HG02623 (cell line): Measurements from ENCODE around the gene IQSEC2.

Source experiments
- ATAC-seq: cut with Tn5 transposase; IDR thresholded peaks from one replicate; pipeline ENCODE4 v1.9.1; 2021; ENCODE audit warnings: moderate library complexity; ENCODE audit not compliant: unreplicated experiment

The IQSEC2 gene

GRCh38 chrX:53305219-53305995, 24.0 kb upstream of the IQSEC2 start:
- ATAC-seq: no peak

- no peak for ATAC-seq
Observed at GRCh38 chrX:53303195-53303594, 21.8 kb upstream of the IQSEC2 start.

GRCh38 chrX:53300157-53300556, 18.8 kb upstream of the IQSEC2 start:
- no peak for ATAC-seq

- no peak for ATAC-seq
Observed at GRCh38 chrX:53294024-53294648, 12.8 kb upstream of the IQSEC2 start.

GRCh38 chrX:53291596-53291995, 10.2 kb upstream of the IQSEC2 start:
- no peak for ATAC-seq

GRCh38 chrX:53290441-53291041, 9.2 kb upstream of the IQSEC2 start:
- ATAC-seq: no peak

- ATAC-seq: no peak
Observed at GRCh38 chrX:53288189-53288588, 6.8 kb upstream of the IQSEC2 start.

GRCh38 chrX:53287493-53288138, 6.2 kb upstream of the IQSEC2 start:
- peak; percentile 47 for ATAC-seq

- no peak for ATAC-seq
Observed at GRCh38 chrX:53286171-53286570, 4.8 kb upstream of the IQSEC2 start.

- ATAC-seq: no peak
Observed at GRCh38 chrX:53285591-53285990, 4.2 kb upstream of the IQSEC2 start.

- no peak for ATAC-seq
Observed at GRCh38 chrX:53284684-53285447, 3.5 kb upstream of the IQSEC2 start.

GRCh38 chrX:53283567-53283966, 2.2 kb upstream of the IQSEC2 start:
- ATAC-seq: no peak

- no peak for ATAC-seq
Observed at GRCh38 chrX:53283099-53283498, 1.7 kb upstream of the IQSEC2 start.

GRCh38 chrX:53281963-53282695, 745 bp upstream of the IQSEC2 start:
- no peak for ATAC-seq

- ATAC-seq: no peak
Observed at GRCh38 chrX:53280331-53281320, 758 bp downstream of the IQSEC2 start.

- no peak for ATAC-seq
Observed at GRCh38 chrX:53279296-53280237, 1.8 kb downstream of the IQSEC2 start.

- no peak for ATAC-seq
Observed at GRCh38 chrX:53272808-53273337, 8.5 kb downstream of the IQSEC2 start.
